Anterior cingulate cortex (tissue), 58 donors: Measurements from ENCODE around the gene ATE1.
A peak's percentile ranks its signal among the peaks of the same experiment; 100 is the strongest.
"Not testable (repeated sequence)": the region's sequence is repeated elsewhere in the genome, so short reads cannot be mapped to it uniquely, and the experiment has no call there.

Source experiments
- DNase-seq, 58 donors: peaks; one replicate each; lab custom pipeline; 2025; lab: John Stamatoyannopoulos, UW

ATE1 gene

GRCh38 chr10:121930268-121931085 is 2.6 kb upstream of the ATE1 start:
- not testable (repeated sequence) for DNase-seq

GRCh38 chr10:121929585-121930267 is 1.9 kb upstream of the ATE1 start:
- DNase-seq = not testable (repeated sequence)

- peak in 12 of 58 donors; percentile 19 to 58 (median 43) for DNase-seq
Observed at GRCh38 chr10:121928528-121928884, 675 bp upstream of the ATE1 start.

- peak in 49 of 58 donors; percentile 15 to 78 (median 58) for DNase-seq
Observed at GRCh38 chr10:121927318-121927840, 452 bp downstream of the ATE1 start.

- peak in 2 of 58 donors; percentile 41 to 57 for DNase-seq
Observed at GRCh38 chr10:121926671-121927317, 1.0 kb downstream of the ATE1 start.

- no peak for DNase-seq
Observed at GRCh38 chr10:121926157-121926556, 1.7 kb downstream of the ATE1 start.

GRCh38 chr10:121921238-121921931 is 6.4 kb downstream of the ATE1 start:
- DNase-seq = peak in 22 of 58 donors; percentile 3 to 57 (median 24)

- no peak for DNase-seq
Observed at GRCh38 chr10:121919666-121920065, 8.2 kb downstream of the ATE1 start.

GRCh38 chr10:121918800-121919199 is 9.0 kb downstream of the ATE1 start:
- DNase-seq = not testable (repeated sequence)

GRCh38 chr10:121914661-121915060 is 13.2 kb downstream of the ATE1 start:
- no peak for DNase-seq

GRCh38 chr10:121911421-121911697 is 16.5 kb downstream of the ATE1 start:
- no peak for DNase-seq

- peak in 7 of 58 donors; percentile 5 to 63 (median 14) for DNase-seq
Observed at GRCh38 chr10:121910673-121911420, 17.0 kb downstream of the ATE1 start.

- DNase-seq = no peak
Observed at GRCh38 chr10:121904888-121905287, 22.9 kb downstream of the ATE1 start.

GRCh38 chr10:121900443-121901174 is 27.2 kb downstream of the ATE1 start:
- DNase-seq = peak in 6 of 58 donors; percentile 3 to 68 (median 10)

- no peak for DNase-seq
Observed at GRCh38 chr10:121899727-121900126, 28.1 kb downstream of the ATE1 start.

GRCh38 chr10:121891103-121891502 is 36.7 kb downstream of the ATE1 start:
- no peak for DNase-seq

- no peak for DNase-seq
Observed at GRCh38 chr10:121889212-121889611, 38.6 kb downstream of the ATE1 start.

- peak in 49 of 58 donors; percentile 1 to 70 (median 26) for DNase-seq
Observed at GRCh38 chr10:121886997-121887622, 40.7 kb downstream of the ATE1 start.

GRCh38 chr10:121886181-121886580 is 41.6 kb downstream of the ATE1 start:
- DNase-seq = no peak
